Right renal pelvis (tissue), 4 donors: ENCODE data around the gene MAP3K3. TPM values are rescaled to one million over a fixed set of nuclear protein-coding genes. Genes with fewer than 3 reads are reported as not detected.
A peak's percentile ranks its signal among the peaks of the same experiment; 100 is the strongest.

ENCODE experiments used
- DNase-seq, 4 donors: peaks; one replicate each; pipeline ENCODE4 v3.0.0-alpha.2; 2013; ENCODE audit warnings: low read depth in 4 of 4, low spot score in 3 of 4, missing footprints in 1 of 4
- polyA plus RNA-seq, 4 donors: library from polyadenylated mRNA; unstranded; fragments of 120-200 nt; gene quantifications; one replicate each; pipeline ENCODE4 v1.2.1, GENCODE V29; 2013; ENCODE audit not compliant: insufficient read length in 4 of 4

MAP3K3 gene
- polyA plus RNA-seq, 4 donors: 29.1 to 32.9 (median 29.7) TPM

GRCh38 chr17:63621229-63621683 is 961 bp upstream of the MAP3K3 start:
- no peak for DNase-seq

- peak in 3 of 4 donors; percentile 23 to 36 (median 35) for DNase-seq
Measured at GRCh38 chr17:63622574-63623390, 565 bp downstream of the MAP3K3 start.

GRCh38 chr17:63623786-63624530 is 1.7 kb downstream of the MAP3K3 start:
- DNase-seq: no peak

- DNase-seq: no peak
Measured at GRCh38 chr17:63624531-63624880, 2.3 kb downstream of the MAP3K3 start.

GRCh38 chr17:63626551-63627180 is 4.4 kb downstream of the MAP3K3 start:
- DNase-seq: no peak

- no peak for DNase-seq
Measured at GRCh38 chr17:63629627-63630026, 7.4 kb downstream of the MAP3K3 start.

GRCh38 chr17:63631062-63631461 is 8.8 kb downstream of the MAP3K3 start:
- DNase-seq: no peak

GRCh38 chr17:63631626-63632025 is 9.4 kb downstream of the MAP3K3 start:
- no peak for DNase-seq

GRCh38 chr17:63633742-63634141 is 11.5 kb downstream of the MAP3K3 start:
- no peak for DNase-seq

- DNase-seq: no peak
Measured at GRCh38 chr17:63634163-63634562, 11.9 kb downstream of the MAP3K3 start.

- DNase-seq: no peak
Measured at GRCh38 chr17:63634816-63635215, 12.6 kb downstream of the MAP3K3 start.

GRCh38 chr17:63635290-63635689 is 13.1 kb downstream of the MAP3K3 start:
- no peak for DNase-seq

GRCh38 chr17:63635787-63636186 is 13.6 kb downstream of the MAP3K3 start:
- no peak for DNase-seq

GRCh38 chr17:63639125-63639524 is 16.9 kb downstream of the MAP3K3 start:
- DNase-seq: no peak

GRCh38 chr17:63640038-63640437 is 17.8 kb downstream of the MAP3K3 start:
- DNase-seq: no peak

GRCh38 chr17:63641692-63642448 is 19.7 kb downstream of the MAP3K3 start:
- no peak for DNase-seq

GRCh38 chr17:63644846-63645245 is 22.6 kb downstream of the MAP3K3 start:
- DNase-seq: no peak

GRCh38 chr17:63645775-63646487 is 23.7 kb downstream of the MAP3K3 start:
- no peak for DNase-seq

- DNase-seq: no peak
Measured at GRCh38 chr17:63646488-63646806, 24.2 kb downstream of the MAP3K3 start.

- no peak for DNase-seq
Measured at GRCh38 chr17:63647065-63647725, 25.0 kb downstream of the MAP3K3 start.
